ENCODE results near the gene PTPRT.

DNA sequence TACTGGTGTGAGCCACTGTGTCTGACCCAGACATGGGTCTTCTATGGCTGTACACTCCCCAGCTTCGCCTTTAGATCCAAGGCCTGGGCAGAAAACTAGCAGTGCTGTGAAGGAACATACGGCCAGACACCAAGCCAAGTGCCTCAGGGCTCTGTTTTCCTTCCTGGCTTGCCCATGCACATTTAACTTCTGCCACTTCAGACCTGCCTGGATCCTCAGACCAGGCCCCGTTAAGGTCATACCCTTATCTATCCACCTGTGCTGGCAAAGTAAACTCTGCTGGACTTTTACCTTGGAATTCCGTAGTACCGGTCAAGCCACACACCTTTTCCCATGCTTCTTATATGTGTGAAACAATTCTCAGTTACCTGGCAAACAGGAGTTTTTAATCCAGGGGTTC lies 644.8 kb downstream of the PTPRT start:
- TF ChIP-seq, protein P1, sequence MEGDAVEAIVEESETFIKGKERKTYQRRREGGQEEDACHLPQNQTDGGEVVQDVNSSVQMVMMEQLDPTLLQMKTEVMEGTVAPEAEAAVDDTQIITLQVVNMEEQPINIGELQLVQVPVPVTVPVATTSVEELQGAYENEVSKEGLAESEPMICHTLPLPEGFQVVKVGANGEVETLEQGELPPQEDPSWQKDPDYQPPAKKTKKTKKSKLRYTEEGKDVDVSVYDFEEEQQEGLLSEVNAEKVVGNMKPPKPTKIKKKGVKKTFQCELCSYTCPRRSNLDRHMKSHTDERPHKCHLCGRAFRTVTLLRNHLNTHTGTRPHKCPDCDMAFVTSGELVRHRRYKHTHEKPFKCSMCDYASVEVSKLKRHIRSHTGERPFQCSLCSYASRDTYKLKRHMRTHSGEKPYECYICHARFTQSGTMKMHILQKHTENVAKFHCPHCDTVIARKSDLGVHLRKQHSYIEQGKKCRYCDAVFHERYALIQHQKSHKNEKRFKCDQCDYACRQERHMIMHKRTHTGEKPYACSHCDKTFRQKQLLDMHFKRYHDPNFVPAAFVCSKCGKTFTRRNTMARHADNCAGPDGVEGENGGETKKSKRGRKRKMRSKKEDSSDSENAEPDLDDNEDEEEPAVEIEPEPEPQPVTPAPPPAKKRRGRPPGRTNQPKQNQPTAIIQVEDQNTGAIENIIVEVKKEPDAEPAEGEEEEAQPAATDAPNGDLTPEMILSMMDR (IDR thresholded peaks at IDR 0.05 in 2 of 3, conservative IDR thresholded peaks at IDR 0.05 in 1 of 3; ENCODE audit: control insufficient read depth in 2 of 3, extremely low read depth in 1 of 3, insufficient read depth in 1 of 3, low read depth in 3 of 3, low read length in 3 of 3): no peak
- TF ChIP-seq SMC3 (IDR thresholded peaks at IDR 0.05; ENCODE audit: borderline replicate concordance, low read length) (no peak), RCOR1 (conservative IDR thresholded peaks at IDR 0.05; ENCODE audit: low read depth, low read length) (no peak), CHD4 (IDR thresholded peaks at IDR 0.05) (no peak), MXI1 (IDR thresholded peaks at IDR 0.05; ENCODE audit: low read depth, low read length) (no peak), ZSCAN29 (IDR thresholded peaks at IDR 0.05) (no peak), TCF12 (IDR thresholded peaks at IDR 0.05; ENCODE audit: low read depth, low read length) (no peak), BACH1 (IDR thresholded peaks at IDR 0.05; ENCODE audit: borderline replicate concordance) (no peak)
- TF ChIP-seq, protein P2, sequence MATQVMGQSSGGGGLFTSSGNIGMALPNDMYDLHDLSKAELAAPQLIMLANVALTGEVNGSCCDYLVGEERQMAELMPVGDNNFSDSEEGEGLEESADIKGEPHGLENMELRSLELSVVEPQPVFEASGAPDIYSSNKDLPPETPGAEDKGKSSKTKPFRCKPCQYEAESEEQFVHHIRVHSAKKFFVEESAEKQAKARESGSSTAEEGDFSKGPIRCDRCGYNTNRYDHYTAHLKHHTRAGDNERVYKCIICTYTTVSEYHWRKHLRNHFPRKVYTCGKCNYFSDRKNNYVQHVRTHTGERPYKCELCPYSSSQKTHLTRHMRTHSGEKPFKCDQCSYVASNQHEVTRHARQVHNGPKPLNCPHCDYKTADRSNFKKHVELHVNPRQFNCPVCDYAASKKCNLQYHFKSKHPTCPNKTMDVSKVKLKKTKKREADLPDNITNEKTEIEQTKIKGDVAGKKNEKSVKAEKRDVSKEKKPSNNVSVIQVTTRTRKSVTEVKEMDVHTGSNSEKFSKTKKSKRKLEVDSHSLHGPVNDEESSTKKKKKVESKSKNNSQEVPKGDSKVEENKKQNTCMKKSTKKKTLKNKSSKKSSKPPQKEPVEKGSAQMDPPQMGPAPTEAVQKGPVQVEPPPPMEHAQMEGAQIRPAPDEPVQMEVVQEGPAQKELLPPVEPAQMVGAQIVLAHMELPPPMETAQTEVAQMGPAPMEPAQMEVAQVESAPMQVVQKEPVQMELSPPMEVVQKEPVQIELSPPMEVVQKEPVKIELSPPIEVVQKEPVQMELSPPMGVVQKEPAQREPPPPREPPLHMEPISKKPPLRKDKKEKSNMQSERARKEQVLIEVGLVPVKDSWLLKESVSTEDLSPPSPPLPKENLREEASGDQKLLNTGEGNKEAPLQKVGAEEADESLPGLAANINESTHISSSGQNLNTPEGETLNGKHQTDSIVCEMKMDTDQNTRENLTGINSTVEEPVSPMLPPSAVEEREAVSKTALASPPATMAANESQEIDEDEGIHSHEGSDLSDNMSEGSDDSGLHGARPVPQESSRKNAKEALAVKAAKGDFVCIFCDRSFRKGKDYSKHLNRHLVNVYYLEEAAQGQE (IDR thresholded peaks at IDR 0.05; ENCODE audit: low read depth, low read length): no peak
- TF ChIP-seq, protein P3, sequence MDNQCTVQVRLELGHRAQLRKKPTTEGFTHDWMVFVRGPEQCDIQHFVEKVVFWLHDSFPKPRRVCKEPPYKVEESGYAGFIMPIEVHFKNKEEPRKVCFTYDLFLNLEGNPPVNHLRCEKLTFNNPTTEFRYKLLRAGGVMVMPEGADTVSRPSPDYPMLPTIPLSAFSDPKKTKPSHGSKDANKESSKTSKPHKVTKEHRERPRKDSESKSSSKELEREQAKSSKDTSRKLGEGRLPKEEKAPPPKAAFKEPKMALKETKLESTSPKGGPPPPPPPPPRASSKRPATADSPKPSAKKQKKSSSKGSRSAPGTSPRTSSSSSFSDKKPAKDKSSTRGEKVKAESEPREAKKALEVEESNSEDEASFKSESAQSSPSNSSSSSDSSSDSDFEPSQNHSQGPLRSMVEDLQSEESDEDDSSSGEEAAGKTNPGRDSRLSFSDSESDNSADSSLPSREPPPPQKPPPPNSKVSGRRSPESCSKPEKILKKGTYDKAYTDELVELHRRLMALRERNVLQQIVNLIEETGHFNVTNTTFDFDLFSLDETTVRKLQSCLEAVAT (IDR thresholded peaks at IDR 0.05): no peak
